GM18868 (cell line): ENCODE measurements around the gene ZNF134.

ENCODE experiments used
- ATAC-seq: cut with Tn5 transposase; IDR thresholded peaks from one replicate; pipeline ENCODE4 v1.9.1; 2021; ENCODE audit warnings: mild to moderate bottlenecking, moderate library complexity; ENCODE audit not compliant: unreplicated experiment

ZNF134 gene

DNA sequence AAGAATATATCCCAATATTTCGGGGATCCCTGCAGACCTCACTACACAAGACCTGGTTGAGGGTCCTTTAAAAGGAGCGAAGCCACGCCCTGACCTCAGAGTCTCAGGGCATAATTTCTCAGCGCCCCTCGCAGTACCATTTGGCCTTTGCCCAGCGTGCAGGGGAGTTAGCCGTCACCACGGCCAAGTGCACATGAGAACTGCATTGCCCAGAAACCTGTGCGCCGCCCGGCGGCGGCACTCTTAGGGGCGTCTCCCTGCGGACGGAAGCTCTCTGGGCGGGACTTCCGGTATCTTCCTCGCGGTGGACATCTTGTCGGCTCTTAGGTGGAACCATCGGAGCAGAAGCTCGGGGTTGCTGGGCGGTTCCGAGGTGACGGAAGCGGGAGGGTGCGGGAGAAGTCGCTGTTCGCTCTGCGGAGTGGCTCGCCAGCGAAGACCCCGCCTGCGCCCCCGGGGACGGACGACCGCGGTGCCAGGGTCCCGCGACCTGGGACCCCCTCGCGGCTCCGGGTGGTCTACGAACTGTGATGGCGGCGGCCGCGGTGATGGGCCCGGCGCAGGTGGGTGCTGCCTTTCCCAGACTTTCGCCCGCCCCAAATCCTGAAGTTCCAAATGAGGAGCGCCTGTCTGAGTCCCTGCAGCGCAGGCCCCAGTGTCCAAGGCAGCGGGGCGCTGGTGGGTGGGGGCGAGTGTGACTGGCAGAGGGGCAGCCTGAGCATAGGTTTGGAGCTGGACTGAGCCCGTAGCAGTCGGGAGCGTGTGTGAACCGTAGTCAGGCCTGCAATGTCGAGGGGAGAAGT lies at the start of gene ZNF134:
Gene ZNF134, plus strand, starts transcription at position 302 of the 803 bp plus-strand sequence. CDS start 5,227 bp downstream, outside the sequence.
- ATAC-seq: peak; percentile 98

DNA sequence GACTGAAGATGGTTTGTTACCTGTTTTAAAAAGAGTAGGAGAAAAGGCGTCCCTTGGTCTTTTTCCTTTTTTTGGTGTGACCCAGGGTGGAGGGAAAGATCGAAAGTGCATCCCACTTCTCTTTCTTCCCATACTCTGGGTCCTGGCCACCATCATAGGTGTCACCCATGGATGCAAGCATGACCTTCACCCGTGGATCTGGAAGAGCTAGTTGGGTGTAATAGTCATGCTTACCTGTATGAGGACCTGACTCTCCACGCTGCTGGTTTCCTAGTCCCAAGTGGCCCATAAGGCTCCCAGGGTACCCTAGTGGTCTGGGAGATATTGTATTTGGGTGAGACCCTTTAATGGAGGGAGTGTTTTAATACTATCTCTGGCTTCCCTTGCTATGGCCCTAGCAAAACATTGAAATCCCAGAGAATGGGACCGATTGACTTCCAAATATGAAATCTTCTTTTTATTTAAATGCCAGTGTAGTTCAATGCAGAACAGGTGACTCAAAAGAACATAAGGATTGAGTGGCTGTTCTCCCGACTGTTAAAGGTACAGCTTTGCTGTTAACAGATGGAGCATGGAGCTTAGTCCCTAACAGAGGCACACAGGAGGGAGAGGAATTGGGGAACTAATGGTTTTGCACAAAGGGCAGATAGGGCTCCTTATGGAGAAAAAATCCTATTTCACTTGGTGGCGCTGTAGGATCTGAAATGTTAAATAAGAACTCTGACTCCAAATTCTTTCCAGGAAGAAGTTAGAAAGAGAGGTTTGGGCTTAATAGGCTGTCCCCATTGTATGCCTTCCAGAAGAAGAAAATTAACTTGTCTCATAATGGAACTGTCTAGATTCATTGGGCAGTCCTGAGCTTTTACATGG lies 47.4 kb upstream of the ZNF134 start:
- ATAC-seq: no peak

DNA sequence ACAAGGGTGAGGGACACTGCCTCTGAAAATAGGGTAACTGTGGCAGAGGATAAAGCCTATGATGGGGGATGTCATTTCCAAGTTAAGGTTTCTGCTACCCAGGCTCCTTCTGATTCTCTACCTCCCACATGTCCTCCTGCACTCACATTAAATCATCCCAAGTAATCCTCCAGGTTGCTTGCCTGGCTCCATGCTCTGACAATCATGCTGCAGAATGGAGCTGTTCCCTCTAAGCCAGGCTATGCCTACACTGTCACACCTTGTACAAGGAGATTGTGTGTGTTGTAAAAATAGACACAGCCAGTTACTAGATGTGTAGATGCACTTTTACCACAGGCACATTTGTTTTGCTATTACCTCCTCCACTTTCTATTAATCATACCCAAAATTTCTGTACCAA lies 43.3 kb upstream of the ZNF134 start:
- no peak for ATAC-seq

DNA sequence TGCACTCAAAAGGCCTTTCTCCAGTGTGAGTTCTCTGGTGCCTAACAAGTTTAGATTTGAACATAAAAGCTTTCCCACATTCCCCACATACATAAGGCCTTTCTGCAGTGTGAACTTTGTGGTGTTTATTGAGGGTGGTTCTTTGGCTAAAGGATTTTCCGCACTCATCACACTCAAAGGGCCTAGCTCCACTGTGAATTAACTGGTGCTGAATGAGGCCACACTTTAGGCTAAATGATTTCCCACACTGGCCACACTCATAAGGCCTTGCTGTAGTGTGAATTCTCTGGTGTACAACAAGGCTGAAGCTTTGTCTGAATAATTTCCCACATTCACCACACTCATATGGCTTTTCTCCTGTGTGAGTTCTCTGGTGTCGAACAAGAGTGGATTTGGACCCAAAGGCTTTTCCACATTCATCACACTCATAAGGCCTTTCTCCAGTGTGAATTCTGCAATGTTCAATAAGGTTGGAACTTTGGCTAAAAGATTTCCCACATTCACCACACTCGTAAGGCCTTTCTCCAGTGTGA lies 41.6 kb upstream of the ZNF134 start:
- no peak for ATAC-seq

GRCh38 chr19:57576661-57577060 lies 37.4 kb upstream of the ZNF134 start:
- ATAC-seq: no peak

DNA sequence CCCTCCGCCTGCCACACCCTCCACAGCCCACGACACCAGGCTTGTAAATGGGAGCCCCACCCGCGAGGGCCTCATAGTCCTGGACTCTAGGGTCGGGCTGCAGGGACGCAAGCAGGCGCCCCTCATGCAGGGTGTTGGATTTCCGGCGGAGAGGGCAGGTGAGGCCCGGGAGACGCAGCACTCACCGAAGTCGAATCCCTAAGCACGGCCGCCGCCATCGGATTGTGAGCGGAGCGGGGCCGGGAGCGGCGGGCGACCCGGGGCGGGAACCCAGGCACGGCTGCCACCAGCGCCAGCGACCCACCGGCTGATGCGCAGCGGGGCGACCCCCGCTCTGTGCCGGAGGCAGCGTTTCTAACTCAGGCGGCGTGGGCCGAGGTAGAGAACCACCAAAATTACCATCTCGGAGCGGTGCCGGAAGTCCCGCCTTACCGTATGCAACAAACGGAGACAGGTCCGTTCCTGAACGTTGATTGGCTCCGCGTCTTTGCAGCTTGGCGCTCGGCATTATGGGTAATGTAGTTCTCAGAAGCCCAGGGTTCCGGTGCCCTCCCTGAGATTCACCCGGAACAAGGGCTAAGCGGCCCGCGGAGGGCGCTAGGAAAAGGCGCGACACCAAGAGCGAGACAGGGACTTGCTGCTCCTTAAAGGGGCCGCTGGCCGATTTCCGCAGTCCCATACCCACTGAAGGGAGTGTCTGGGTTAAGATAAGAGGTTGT lies 35.4 kb upstream of the ZNF134 start, which contains the start of gene ZNF416:
Gene ZNF416, minus strand, starts transcription at position 425 of the 719 bp plus-strand sequence. Its CDS starts 207 bp downstream, at position 218.
- ATAC-seq: peak; percentile 83

DNA sequence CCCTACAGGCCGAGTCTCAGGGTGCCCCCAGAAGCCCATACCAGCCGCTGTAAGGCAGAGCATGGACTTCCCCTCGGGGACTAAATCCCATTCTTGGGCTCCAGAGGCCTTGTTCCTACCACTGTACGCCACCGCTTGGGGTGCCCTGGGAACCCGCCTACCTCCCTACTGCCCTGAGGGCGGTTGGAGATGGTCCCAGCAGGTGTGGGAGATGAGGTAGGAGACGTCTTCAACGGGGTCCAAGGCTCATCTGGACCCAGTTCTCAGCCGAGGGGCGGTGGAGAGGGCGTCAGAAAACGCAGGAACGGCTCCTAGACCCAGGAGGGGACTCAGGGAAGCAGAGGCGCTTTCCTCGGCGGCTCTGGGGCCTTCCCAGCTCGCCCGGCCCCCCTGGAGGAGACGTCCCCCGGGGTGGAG lies 30.9 kb upstream of the ZNF134 start:
- ATAC-seq: no peak

GRCh38 chr19:57583521-57584416 lies 30.3 kb upstream of the ZNF134 start, which contains the start of gene ZIK1:
Gene ZIK1, plus strand, starts transcription at chr19:57584145. Its CDS starts 212 bp downstream, at chr19:57584357.
- peak; percentile 89 for ATAC-seq

DNA sequence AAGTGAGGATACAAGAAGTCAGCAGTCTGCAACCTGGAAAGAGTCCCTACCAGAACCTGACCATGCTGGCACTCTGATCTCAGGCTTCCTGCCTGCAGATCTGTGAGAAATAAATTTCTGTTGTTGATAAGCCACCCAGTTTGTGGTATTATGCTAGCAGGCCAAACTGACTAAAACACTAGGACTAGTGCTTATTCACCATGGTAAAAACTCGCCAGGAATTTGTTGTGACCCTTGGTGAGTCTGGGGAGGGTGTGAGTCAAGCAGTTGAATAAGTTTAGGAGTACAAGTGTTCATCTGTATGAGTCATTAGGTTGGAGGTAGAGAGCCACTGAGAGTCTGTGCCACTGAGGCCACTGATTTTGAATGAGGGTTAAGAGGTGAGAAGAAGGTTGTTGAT lies 26.5 kb upstream of the ZNF134 start:
- ATAC-seq: no peak

DNA sequence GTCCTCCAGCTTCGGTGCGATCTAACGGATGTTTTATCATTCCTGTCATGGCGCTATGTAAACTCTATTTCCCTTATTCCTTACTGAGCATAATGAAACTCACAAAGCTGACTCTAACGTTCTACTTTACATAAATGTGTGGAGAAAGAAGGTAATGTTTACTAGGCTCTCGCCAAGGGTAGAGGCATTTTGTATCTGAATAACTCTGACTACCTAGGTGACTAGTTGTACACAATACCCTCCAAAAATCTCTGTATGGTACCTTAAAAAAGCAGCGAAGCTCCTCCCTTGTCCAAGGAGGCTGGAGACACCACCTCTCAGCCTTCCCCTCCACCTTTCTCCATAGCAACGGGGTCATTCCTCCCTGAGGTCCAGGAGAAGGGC lies 14.7 kb upstream of the ZNF134 start:
- peak; percentile 18 for ATAC-seq

DNA sequence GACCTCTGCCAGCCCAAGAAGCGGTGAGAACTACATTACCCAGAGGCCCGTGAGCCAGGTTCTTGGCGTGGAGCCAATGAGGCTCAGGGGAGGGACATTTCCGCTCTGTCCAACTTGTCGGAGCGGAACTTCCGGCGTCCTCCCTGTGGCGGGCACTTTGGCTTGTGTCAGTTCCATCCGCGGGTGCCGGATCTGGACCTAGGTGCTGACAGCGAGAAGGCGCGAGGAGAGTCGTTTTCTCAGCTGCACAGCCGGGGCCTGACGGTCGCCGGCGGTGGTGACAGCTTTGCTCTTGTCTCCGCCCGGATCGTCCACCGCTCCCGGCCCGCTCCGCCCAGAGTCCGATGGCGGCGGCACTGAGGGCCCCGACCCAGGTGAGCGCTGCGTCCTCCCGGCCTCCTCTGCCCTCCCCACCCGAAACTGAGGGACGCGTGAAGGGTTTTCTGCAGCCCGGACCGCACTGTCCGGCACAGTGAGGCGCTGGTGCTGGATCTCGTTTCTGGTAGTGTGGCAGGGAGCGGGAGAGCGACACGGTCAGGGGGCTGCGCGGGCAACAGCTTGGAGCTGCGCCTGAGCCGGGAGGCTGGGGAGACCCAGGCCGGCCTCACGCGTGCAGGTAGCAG lies 14.2 kb upstream of the ZNF134 start, which contains the start of gene ZNF530:
Gene ZNF530, plus strand, starts transcription at position 125 of the 623 bp plus-strand sequence. CDS start 4,461 bp downstream, outside the sequence.
- peak; percentile 98 for ATAC-seq

GRCh38 chr19:57606931-57607330 lies 7.1 kb upstream of the ZNF134 start:
- ATAC-seq: no peak

DNA sequence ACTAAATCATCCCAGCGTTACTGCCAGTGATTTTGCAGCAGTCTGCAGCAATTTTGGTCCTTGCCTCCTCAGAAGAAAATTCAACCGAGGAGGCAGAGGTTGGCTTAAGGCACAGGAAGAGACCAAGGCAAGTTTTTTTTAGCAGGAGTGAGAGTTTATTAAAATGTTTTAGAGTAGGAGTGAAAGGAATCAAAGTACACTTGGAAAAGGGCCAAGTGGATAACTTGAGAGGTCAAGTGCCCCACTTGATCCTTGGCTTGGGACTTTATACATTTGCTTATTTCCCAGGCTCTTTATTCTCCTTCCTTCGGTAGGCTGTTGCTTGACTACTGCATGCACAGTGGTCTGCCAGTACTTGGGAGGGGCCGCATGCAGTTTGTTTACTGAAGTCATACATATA lies 2.9 kb upstream of the ZNF134 start:
- no peak for ATAC-seq

- no peak for ATAC-seq
Measured at GRCh38 chr19:57615346-57615745, 1.3 kb downstream of the ZNF134 start.

DNA sequence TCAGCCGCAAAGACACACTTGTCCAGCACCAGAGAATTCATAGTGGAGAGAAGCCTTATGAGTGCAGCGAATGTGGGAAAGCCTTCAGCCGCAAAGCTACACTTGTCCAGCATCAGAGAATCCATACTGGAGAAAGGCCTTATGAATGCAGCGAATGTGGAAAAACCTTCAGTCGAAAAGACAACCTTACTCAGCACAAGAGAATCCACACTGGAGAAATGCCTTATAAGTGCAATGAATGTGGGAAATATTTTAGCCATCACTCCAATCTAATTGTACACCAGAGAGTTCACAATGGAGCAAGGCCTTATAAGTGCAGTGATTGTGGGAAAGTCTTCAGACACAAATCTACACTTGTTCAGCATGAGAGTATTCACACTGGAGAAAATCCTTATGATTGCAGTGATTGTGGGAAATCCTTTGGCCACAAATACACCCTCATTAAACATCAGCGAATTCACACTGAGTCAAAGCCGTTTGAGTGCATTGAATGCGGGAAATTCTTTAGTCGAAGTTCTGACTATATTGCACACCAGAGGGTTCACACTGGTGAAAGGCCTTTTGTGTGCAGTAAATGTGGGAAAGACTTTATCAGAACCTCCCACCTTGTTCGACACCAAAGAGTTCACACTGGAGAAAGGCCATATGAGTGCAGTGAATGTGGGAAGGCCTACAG lies 6.8 kb downstream of the ZNF134 start:
- ATAC-seq: no peak

- no peak for ATAC-seq
Measured at GRCh38 chr19:57623091-57623490, 9.0 kb downstream of the ZNF134 start.

DNA sequence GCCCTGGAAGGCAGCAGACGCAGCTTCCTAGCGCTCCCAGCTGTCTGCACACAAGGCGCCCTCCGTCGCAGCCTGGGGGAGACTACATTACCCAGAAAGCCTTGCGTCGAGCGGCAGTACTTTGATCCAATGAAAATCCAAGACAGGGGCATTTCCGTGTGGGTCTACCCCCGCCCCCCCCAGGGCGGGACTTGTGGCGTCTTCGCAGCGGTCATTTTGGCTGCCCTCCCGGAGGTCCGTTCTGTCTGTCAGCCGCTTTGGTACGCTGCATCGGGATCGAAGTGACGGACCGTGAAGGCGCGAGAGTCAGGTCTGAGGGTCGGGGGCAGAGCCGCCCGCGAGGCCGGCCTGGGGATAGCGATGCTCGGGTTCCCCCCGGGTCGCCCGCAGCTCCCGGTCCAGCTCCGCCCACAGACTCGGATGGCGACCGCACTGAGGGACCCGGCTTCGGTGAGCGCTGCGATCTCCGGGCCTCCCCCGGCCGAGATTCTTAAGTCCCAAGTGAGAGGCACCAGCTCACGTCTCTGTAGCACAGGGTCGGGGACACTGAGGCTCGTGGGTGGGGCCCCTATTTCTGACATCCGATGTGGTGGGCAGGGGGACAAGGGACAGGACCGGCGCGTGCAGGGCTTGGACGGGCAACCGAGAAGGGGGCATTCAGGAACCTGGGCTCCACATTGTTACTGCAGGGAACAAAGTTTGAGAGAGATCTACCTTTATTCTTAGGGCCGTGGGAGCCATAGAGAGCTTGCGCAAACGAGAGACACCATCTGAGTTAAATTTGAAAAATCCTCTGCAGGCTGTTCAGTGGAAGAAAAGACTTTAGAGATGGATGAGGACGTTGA lies 19.2 kb downstream of the ZNF134 start, which contains the start of gene ZNF211:
Gene ZNF211, plus strand, starts transcription at position 182 of the 845 bp plus-strand sequence. Its CDS starts 179 bp downstream, at position 361.
- ATAC-seq: peak; percentile 95

DNA sequence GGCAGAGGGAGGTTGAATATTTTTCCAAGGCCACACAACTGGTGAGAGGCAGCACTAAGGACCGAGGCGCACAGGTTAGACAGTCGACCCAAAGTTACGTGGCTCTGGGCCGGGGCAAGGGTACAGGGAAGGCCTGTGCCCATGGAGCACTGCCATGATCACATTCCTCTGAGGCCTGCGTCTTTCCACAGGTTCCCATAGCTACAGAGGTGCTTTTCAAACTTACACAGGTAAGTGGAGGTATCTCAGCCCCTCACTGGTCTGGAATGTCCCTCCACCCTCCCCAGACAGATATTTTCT lies 19.7 kb downstream of the ZNF134 start:
- no peak for ATAC-seq
